Measurements from ENCODE around the gene TCF19. TPM values are rescaled to one million over a fixed set of nuclear protein-coding genes. Genes with fewer than 3 reads are reported as not detected.

The TCF19 gene
- total RNA-seq, 1 experiment from 2014 or later, result 15.0 TPM

- TF ChIP-seq CTCF (conservative IDR thresholded peaks at IDR 0.05), result no peak
- no peak overlapping the region for H2AFZ ChIP-seq (ENCODE audit: low read length)
- no CpG with 5 or more reads among the region's 10 CpGs for WGBS (ENCODE audit: extremely low coverage, insufficient read length, low lambda C conversion rate)
Observed at GRCh38 chr6:31170987-31171671, 12.7 kb downstream of the TCF19 start.

More at GRCh38 chr6:31170987-31171671, 12.7 kb downstream of the TCF19 start:
- Histone ChIP-seq H3K23ac (ENCODE audit: insufficient read length, low read depth, low read length) (no peak overlapping the region), H3K4me2 (ENCODE audit: insufficient read depth, insufficient read length, low read length) (peak overlapping the region; percentile 61), H3K27ac (ENCODE audit: insufficient read length, low read depth, low read length) (peak overlapping the region; percentile 10), H3K9me3 (ENCODE audit: control insufficient read depth, low read depth, low read length) (no peaks in the 10 kb centered on the region), H2AK5ac (ENCODE audit: insufficient read length, low read length) (no peak overlapping the region), H3T11ph (ENCODE audit: low read length) (no peak overlapping the region), H2BK15ac (ENCODE audit: low read depth, low read length) (no peak overlapping the region), H3K18ac (ENCODE audit: insufficient read length, low read depth, low read length) (peak overlapping the region; percentile 65), H2BK20ac (ENCODE audit: low read depth, low read length, poor library complexity, severe bottlenecking) (no peak overlapping the region), H4K8ac (replicated peaks; ENCODE audit: insufficient read length, low read depth, low read length) (no peak overlapping the region), H2BK120ac (ENCODE audit: low read depth, low read length, poor library complexity, severe bottlenecking) (no peak overlapping the region), H2BK5ac (ENCODE audit: insufficient read length, low read length) (peak overlapping the region; percentile 47), H3K27me3 (ENCODE audit: insufficient read depth, low read length) (no peaks in the 10 kb centered on the region), H4K91ac (ENCODE audit: insufficient read length, low read depth, low read length) (no peak overlapping the region), H4K20me1 (ENCODE audit: control insufficient read depth, insufficient read depth, insufficient read length) (no peaks in the 10 kb centered on the region), H3K9ac (ENCODE audit: extremely low read depth, insufficient read length, low read length) (peak overlapping the region; percentile 21), H3K56ac (ENCODE audit: insufficient read length, low read depth, low read length) (no peak overlapping the region), H3K79me1 (ENCODE audit: insufficient read depth, low read depth, low read length, poor library complexity, severe bottlenecking) (no peaks in the 10 kb centered on the region), H2BK12ac (ENCODE audit: insufficient read length, low read depth, low read length) (peak overlapping the region; percentile 26), H3K14ac (ENCODE audit: insufficient read depth, low read length) (peak overlapping the region; percentile 45; the same call in 1 of the 2 replicates), H4K5ac (ENCODE audit: insufficient read length, low read depth, low read length) (peak overlapping the region; percentile 33), H3K4me1 (ENCODE audit: insufficient read depth, low read length) (peaks cover 10% of the 10 kb centered on the region), H3K23me2 (ENCODE audit: insufficient read length, low read depth, low read length, poor library complexity, severe bottlenecking) (peaks cover 22% of the 10 kb centered on the region), H3K79me2 (ENCODE audit: insufficient read depth, low read length) (peaks cover 41% of the 10 kb centered on the region), H3K4ac (ENCODE audit: low read depth, low read length) (no peak overlapping the region)
- Mint-ChIP-seq H3K9me3 (no peaks in the 10 kb centered on the region; a peak in 1 of 5 replicates), H3K4me3 (peak overlapping the region; percentile 91), H3K27ac (peak overlapping the region; percentile 98 to 100 (median 98)), H3K36me3 (ENCODE audit: insufficient read depth in 1 of 3, low read depth in 3 of 3) (peaks cover 12 to 40% (median 33%) of the 10 kb centered on the region in 3 experiments), H3K27me3 (ENCODE audit: low read depth) (no peaks in the 10 kb centered on the region; the same call in 1 of the 2 replicates), H3K4me1 (peaks cover 56 to 80% of the 10 kb centered on the region in 2 experiments)
- DNase-seq, result peak; percentile 64

Data from H9 (cell line).